AG04450 (cell line): ENCODE data around the gene MGLL. TPM values are rescaled to one million over a fixed set of nuclear protein-coding genes. Genes with fewer than 3 reads are reported as not detected.

Source experiments
- CTCF ChIA-PET: fragments of 300-600, 350-600 bp; formaldehyde crosslinking; extraction: SDS; loops from one replicate; lab custom pipeline; 2022; ENCODE audit warnings: antibody characterized with exemption, inconsistent platforms; lab: Charles Lee
- POLR2A ChIA-PET: fragments of 350-600 bp; formaldehyde crosslinking; extraction: SDS; loops from one replicate; lab custom pipeline; 2021; ENCODE audit warnings: antibody characterized with exemption, inconsistent platforms; lab: Yijun Ruan, JAX
- DNase-seq: peaks from one replicate; pipeline ENCODE4 v3.0.0-alpha.2; 2011; ENCODE audit warnings: low read depth, low spot score
- H3K27ac ChIP-seq: one replicate; pipeline ENCODE4 v1.5.1; 2012; ENCODE audit warnings: low read depth, low read length, control low read depth
- H3K27me3 ChIP-seq: one replicate; pipeline ENCODE4 v1.6.0; 2012; ENCODE audit warnings: low read length; ENCODE audit not compliant: control insufficient read depth, insufficient read depth
- H3K4me3 ChIP-seq: 2 replicates; pipeline ENCODE4 v1.5.1; 2011; ENCODE audit warnings: mild to moderate bottlenecking, low read depth, low read length, control low read depth
- H3K9me3 ChIP-seq: 2 replicates; pipeline ENCODE4 v1.5.1; 2012; ENCODE audit warnings: low read length; ENCODE audit not compliant: control insufficient read depth, insufficient read depth
- polyA plus RNA-seq: library from polyadenylated mRNA; depleted of rRNA; stranded (reverse); fragments of >200 nt; gene quantifications from 2 replicates; pipeline ENCODE4 v1.2.3, GENCODE V29; 2011
- TF ChIP-seq, protein P1 (sequence below): IDR thresholded peaks from 2 replicates; pipeline ENCODE4 v1.5.1; 2011; ENCODE audit warnings: low read depth, low read length, control low read depth, inconsistent platforms

MGLL gene
- polyA plus RNA-seq, 1 experiment, result 49.1 TPM

DNA sequence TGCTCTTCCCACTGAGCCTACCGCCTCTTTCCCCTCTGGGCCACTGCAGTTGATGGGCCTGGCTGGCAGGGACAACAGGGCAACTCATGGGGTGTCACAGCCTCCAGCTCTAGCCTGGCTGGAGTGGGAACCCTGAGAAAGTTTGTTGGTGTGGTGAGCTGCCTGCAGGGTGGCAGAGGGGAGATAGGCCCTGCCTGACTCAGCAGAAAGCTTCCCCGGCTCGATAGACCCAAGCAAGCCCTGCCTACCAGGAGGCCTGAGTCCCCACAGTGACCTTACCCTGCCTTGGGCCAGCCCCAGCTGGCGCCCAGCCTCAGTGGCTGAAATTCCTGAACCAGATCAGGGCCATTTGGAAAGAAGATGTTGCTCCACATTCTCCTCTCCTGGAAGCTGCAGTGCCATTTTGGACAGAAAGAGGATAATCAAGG is 120.2 kb downstream of the MGLL start:
- H3K9me3 ChIP-seq, result no peaks in the 10 kb centered on the region
- no peaks in the 10 kb centered on the region for H3K27me3 ChIP-seq
- TF ChIP-seq, protein P1, sequence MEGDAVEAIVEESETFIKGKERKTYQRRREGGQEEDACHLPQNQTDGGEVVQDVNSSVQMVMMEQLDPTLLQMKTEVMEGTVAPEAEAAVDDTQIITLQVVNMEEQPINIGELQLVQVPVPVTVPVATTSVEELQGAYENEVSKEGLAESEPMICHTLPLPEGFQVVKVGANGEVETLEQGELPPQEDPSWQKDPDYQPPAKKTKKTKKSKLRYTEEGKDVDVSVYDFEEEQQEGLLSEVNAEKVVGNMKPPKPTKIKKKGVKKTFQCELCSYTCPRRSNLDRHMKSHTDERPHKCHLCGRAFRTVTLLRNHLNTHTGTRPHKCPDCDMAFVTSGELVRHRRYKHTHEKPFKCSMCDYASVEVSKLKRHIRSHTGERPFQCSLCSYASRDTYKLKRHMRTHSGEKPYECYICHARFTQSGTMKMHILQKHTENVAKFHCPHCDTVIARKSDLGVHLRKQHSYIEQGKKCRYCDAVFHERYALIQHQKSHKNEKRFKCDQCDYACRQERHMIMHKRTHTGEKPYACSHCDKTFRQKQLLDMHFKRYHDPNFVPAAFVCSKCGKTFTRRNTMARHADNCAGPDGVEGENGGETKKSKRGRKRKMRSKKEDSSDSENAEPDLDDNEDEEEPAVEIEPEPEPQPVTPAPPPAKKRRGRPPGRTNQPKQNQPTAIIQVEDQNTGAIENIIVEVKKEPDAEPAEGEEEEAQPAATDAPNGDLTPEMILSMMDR, result no peak
- no peak overlapping the region for H3K27ac ChIP-seq
- ChIA-PET POLR2A (no interaction called here), CTCF (no interaction called here)
- H3K4me3 ChIP-seq, result no peak overlapping the region
- no peak for DNase-seq

DNA sequence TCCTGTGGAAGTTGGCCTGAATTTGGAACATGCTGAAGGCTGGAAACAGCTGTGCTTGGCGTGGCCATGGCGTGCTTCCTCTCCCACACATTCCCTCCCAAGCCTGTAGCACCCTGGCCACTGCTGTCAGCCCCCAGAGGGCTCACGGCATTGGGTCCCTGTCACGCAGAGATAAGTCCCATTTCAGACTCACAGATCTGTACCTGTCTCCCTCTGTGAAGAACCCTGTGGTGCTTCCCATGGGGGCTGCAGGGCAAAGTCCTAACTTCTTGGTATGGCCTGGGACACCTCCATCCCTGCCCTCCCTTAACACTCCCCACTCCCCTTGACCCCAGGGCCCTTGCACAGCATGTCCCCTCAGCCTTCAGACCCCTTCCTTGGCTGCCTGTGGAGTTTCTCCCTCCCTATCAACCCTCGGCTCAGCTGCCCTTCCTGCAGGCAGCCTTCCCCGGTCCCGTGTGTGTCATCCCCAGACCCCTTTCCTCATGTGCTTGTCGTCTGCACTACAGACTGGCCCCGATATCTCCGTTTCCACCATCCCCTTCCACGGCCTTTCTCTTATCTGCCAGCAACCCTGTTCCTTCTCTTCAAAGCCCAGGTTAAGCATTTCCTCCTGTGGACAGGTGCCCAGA is 120.9 kb downstream of the MGLL start:
- TF ChIP-seq, protein P1, result no peak
- Histone ChIP-seq H3K27me3 (no peaks in the 10 kb centered on the region), H3K4me3 (no peak overlapping the region), H3K9me3 (no peaks in the 10 kb centered on the region), H3K27ac (no peak overlapping the region)
- POLR2A ChIA-PET, result interaction anchor here (0.6 kb wide), 1 partner anchor 10 kb away, joined by 5 read pairs; no protein-coding TSS in a partner anchor
- CTCF ChIA-PET, result no interaction called here
- DNase-seq, result no peak

DNA sequence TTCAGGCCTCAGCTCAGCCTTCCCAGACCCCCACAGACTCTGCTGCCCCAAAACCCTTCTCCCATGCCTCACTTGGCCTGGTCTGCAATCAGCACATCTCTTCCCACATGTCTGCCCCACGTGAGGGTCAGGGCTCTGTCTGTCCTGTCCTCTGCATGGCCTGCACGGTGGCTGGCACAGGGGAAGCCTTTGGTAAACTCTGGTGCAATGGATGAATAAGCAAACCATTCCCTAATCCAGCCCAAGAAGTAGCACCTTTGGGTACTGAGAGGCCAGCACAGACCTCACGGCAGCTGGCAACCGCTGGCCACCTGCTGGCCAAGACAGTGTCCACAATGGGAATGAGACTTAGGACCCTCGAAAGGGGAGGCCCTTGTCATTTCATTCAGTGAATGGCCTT is 121.9 kb downstream of the MGLL start:
- Histone ChIP-seq H3K27ac (no peak overlapping the region), H3K27me3 (no peaks in the 10 kb centered on the region), H3K4me3 (no peak overlapping the region), H3K9me3 (no peaks in the 10 kb centered on the region)
- CTCF ChIA-PET, result interaction anchor here (1.3 kb wide), 1 partner anchor 132 kb away, joined by 3 read pairs; no protein-coding TSS in a partner anchor
- TF ChIP-seq, protein P1, result 0 out of 2 replicates have a peak, but pooled peaks have one; percentile 17
- no peak for DNase-seq
- POLR2A ChIA-PET, result no interaction called here

DNA sequence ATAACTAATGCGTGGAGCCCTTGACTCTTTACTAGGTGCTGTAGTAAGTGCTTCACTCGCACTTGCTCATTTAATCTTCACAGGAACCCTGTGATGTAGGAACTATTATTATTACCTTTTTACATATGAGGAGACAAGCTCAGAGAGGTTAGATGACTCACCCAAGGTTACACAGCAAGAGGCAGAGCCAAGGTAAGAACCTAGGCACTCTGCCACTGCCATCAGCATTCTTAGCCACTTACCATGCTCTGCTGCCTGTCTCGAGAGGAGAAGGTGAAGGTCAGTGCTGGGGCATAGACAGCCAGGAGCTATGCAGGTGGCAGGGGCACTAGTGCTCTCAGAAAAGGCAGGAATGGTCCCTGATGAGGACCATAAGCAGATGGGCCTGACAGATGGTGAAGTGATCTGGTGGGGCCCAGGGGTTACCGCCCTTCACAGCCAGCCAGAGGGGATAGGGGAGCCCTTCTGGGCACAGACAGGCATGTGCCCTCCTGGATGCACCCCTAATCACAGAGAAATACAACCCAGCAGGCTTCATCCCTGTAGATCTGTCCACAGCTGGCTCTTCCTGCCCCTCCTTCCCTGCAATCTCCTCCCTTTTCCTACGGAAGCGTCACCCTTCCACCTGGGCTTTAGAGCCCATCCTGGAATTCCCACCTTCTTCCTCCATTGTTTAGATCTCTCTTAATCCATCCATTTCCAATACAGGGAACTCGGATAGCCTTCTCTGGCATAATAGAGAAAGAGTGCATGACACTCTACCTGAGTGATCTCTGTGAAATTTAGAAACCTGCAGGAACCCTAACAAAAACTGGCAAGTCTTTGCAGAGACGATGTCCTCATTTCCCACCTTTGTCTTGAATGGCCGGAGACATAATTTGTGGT is 122.7 kb downstream of the MGLL start:
- TF ChIP-seq, protein P1, result no peak
- DNase-seq, result no peak
- no peaks in the 10 kb centered on the region for H3K27me3 ChIP-seq
- POLR2A ChIA-PET, result no interaction called here
- no peak overlapping the region for H3K4me3 ChIP-seq
- CTCF ChIA-PET, result interaction anchor here (0.6 to 1.6 kb wide), 5 partner anchors 43 to 916 kb away, joined by 3 to 6 read pairs (median 3); no protein-coding TSS in a partner anchor
- H3K27ac ChIP-seq, result peak overlapping the region; percentile 77
- H3K9me3 ChIP-seq, result no peaks in the 10 kb centered on the region; the same call in 1 of the 2 replicates
